B cell (primary cell): ENCODE data around the gene VILL. TPM values are rescaled to one million over a fixed set of nuclear protein-coding genes. Genes with fewer than 3 reads are reported as not detected.
A peak's percentile ranks its signal among the peaks of the same experiment; 100 is the strongest.

Source experiments
- ATAC-seq: fragments of 200-7000 bp; cut with Tn5 transposase; one replicate; pipeline ENCODE4 v1.10.0; 2021; ENCODE audit warnings: low read depth, mild to moderate bottlenecking, moderate number of reproducible peaks, moderate library complexity
- CTCF ChIA-PET: fragments of 350-600 bp; sonication (Branson Sonifier 250); formaldehyde crosslinking; loops from one replicate; lab custom pipeline; 2021; ENCODE audit warnings: antibody characterized with exemption, inconsistent platforms; lab: Charles Lee
- POLR2A ChIA-PET: fragments of 350-600 bp; sonication (Branson Sonifier 250); formaldehyde crosslinking; loops from one replicate; lab custom pipeline; 2021; ENCODE audit warnings: antibody characterized with exemption; lab: Charles Lee
- DNase-seq: peaks from one replicate; pipeline ENCODE4 v3.0.0; 2013
- H2AFZ ChIP-seq: 2 replicates; pipeline ENCODE4 v1.6.1; 2012; ENCODE audit warnings: mild to moderate bottlenecking, low read depth, low read length; ENCODE audit not compliant: insufficient read depth, poor library complexity, severe bottlenecking
- H3K27ac ChIP-seq, 2 donors: 1 replicate in 1 of 2; 2 replicates in 1 of 2; pipeline ENCODE4 v1.5.1; 2012 to 2013; ENCODE audit warnings: low read length in 2 of 2, mild to moderate bottlenecking in 2 of 2, moderate library complexity in 1 of 2
- H3K27me3 ChIP-seq, 4 experiments: fragments of 200-600 bp in 1 of 4; sonication (generic) in 1 of 4; replicated peaks in 1 of 4; 1 replicate in 2 of 4; 2 replicates in 2 of 4; pipeline versions ENCODE4 v1.6.1 to v1.7.0; 2013 to 2016; ENCODE audit warnings: low read length in 3 of 4, mild to moderate bottlenecking in 2 of 4, mixed read lengths in 1 of 4, moderate library complexity in 1 of 4; ENCODE audit not compliant: insufficient read depth in 4 of 4, control insufficient read depth in 3 of 4; ENCODE audit errors: control extremely low read depth in 1 of 4
- H3K36me3 ChIP-seq, 2 experiments: replicated peaks in 1 of 2; 1 replicate in 1 of 2; 2 replicates in 1 of 2; pipeline versions ENCODE4 v1.6.1 to v1.7.1; 2013; ENCODE audit warnings: low read length in 1 of 2; ENCODE audit not compliant: insufficient read depth in 2 of 2, control insufficient read depth in 1 of 2; ENCODE audit errors: control extremely low read depth in 1 of 2, extremely low read depth in 1 of 2
- H3K4me1 ChIP-seq, 2 donors: fragments of 200-600 bp in 1 of 2; sonication (generic) in 1 of 2; 1 replicate in 1 of 2; 2 replicates in 1 of 2; pipeline versions ENCODE4 v1.5.1 to v1.6.1; 2013 to 2017; ENCODE audit warnings: low read length in 2 of 2; ENCODE audit not compliant: control insufficient read depth in 2 of 2, insufficient read depth in 2 of 2
- H3K4me2 ChIP-seq: replicated peaks from 2 replicates; pipeline ENCODE3; 2012; ENCODE audit warnings: mild to moderate bottlenecking, low read depth, low read length; ENCODE audit not compliant: poor library complexity, severe bottlenecking
- H3K4me3 ChIP-seq, 5 experiments: fragments of 200-600 bp in 1 of 5; sonication (generic) in 1 of 5; 1 replicate in 3 of 5; 2 replicates in 2 of 5; pipeline versions ENCODE4 v1.5.1 to v1.7.0; 2011 to 2016; ENCODE audit warnings: low read length in 4 of 5, mild to moderate bottlenecking in 4 of 5, low read depth in 2 of 5, control low read depth in 1 of 5, moderate library complexity in 1 of 5; ENCODE audit not compliant: insufficient read depth in 1 of 5; ENCODE audit errors: control extremely low read depth in 1 of 5, extremely low read depth in 1 of 5
- H3K79me2 ChIP-seq: fragments of 200-600 bp; sonication (generic); one replicate; pipeline ENCODE4 v1.6.0; 2016; ENCODE audit warnings: low read length; ENCODE audit not compliant: control insufficient read depth, insufficient read depth
- H3K9ac ChIP-seq: fragments of 200-600 bp; sonication (generic); 2 replicates; pipeline ENCODE4 v1.6.1; 2017; ENCODE audit warnings: mild to moderate bottlenecking, low read length, moderate library complexity
- H3K9me3 ChIP-seq, 3 donors: one replicate each; pipeline versions ENCODE4 v1.6.1 to v1.7.1; 2013; ENCODE audit warnings: low read length in 2 of 3; ENCODE audit not compliant: control insufficient read depth in 2 of 3, insufficient read depth in 1 of 3; ENCODE audit errors: control extremely low read depth in 1 of 3
- H4K20me1 ChIP-seq: 2 replicates; pipeline ENCODE4 v1.6.0; 2012; ENCODE audit warnings: mild to moderate bottlenecking, low read length; ENCODE audit not compliant: insufficient read depth, control insufficient read depth, poor library complexity, severe bottlenecking
- H3K27ac Mint-ChIP-seq: one replicate; pipeline ENCODE4 v1.8.0; 2021; ENCODE audit warnings: mixed read lengths
- H3K27me3 Mint-ChIP-seq: one replicate; pipeline ENCODE4 v1.8.0; 2021; ENCODE audit warnings: mixed read lengths
- H3K4me1 Mint-ChIP-seq: one replicate; pipeline ENCODE4 v1.8.0; 2021; ENCODE audit warnings: mixed read lengths
- H3K4me3 Mint-ChIP-seq: one replicate; pipeline ENCODE4 v1.8.0; 2021; ENCODE audit warnings: mixed read lengths
- H3K9me3 Mint-ChIP-seq: one replicate; pipeline ENCODE4 v1.8.0; 2022; ENCODE audit warnings: mixed read lengths; ENCODE audit not compliant: insufficient read depth
- CTCF ChIP-seq: fragments of 200-600 bp; IDR thresholded peaks from one replicate; pipeline ENCODE4 v1.8.0; 2022; ENCODE audit warnings: antibody characterized with exemption, mild to moderate bottlenecking
- EZH2 ChIP-seq: IDR thresholded peaks from 2 replicates; pipeline ENCODE4 v1.6.1; 2012; ENCODE audit warnings: borderline replicate concordance, low read depth, mild to moderate bottlenecking, moderate library complexity, low read length; ENCODE audit not compliant: insufficient read depth, poor library complexity, severe bottlenecking
- WGBS: methylation state at CpG from one replicate; pipeline ENCODE4 v1.1.5; 2013; ENCODE audit warnings: missing lambda C conversion rate; ENCODE audit not compliant: insufficient coverage; 5-methylcytosine and 5-hydroxymethylcytosine counted together
- intact Hi-C: fragments of 100-400 bp; cut with micrococcal nuclease; formaldehyde crosslinking; loops from one replicate; pipeline ENCODE4 v1.10.0; 2022
- polyA plus RNA-seq: library from polyadenylated mRNA; depleted of rRNA; stranded (reverse); fragments of >200 nt; gene quantifications from 2 replicates; pipeline ENCODE4 v1.2.3, GENCODE V29; 2012
- total RNA-seq, 2 donors: library from RNA; stranded (reverse); fragments of 120-200 nt in 1 of 2; gene quantifications; 1 replicate in 1 of 2; 2 replicates in 1 of 2; pipeline versions ENCODE4 v1.2.3 to v1.2.4, GENCODE V29; 2013 to 2022

The VILL gene
- total and polyA plus RNA-seq, 2 donors (not counting 1 experiment from before 2014, with no cell fraction given) = 35.2 to 46.4 TPM

GRCh38 chr3:37992271-37993066, 1.9 kb downstream of the VILL start:
- POLR2A ChIA-PET = no interaction called here
- ATAC-seq (no peak), DNase-seq (peak; percentile 6)
- Mint-ChIP-seq H3K27me3 (no peaks in the 10 kb centered on the region), H3K27ac (peak overlapping the region; percentile 32), H3K4me3 (peak overlapping the region; percentile 99), H3K4me1 (peaks cover 34% of the 10 kb centered on the region), H3K9me3 (no peaks in the 10 kb centered on the region)
- intact Hi-C loops = loop anchor here (2.0 kb wide), 1 partner anchor 504 kb away; the partner anchor contains the start of gene EXOG
- no peak overlapping the region for H3K4me3 ChIP-seq
- H3K36me3 ChIP-seq = peaks cover 0 to 7% of the 10 kb centered on the region in 2 experiments
- H4K20me1 ChIP-seq = no peaks in the 10 kb centered on the region
- H3K4me2 ChIP-seq = no peak overlapping the region
- peaks cover 12% of the 10 kb centered on the region for H3K79me2 ChIP-seq
- peaks cover 0 to 5% (median 0%) of the 10 kb centered on the region in 3 donors for H3K9me3 ChIP-seq
- no peak overlapping the region for H3K9ac ChIP-seq
- H3K27me3 ChIP-seq = no peaks in the 10 kb centered on the region
- H3K4me1 ChIP-seq = peaks cover 20 to 27% of the 10 kb centered on the region in 2 donors
- H2AFZ ChIP-seq = peak overlapping the region; percentile 90
- 93% methylated on average over 6 of the region's 9 CpGs for WGBS
- no peak overlapping the region for H3K27ac ChIP-seq
- CTCF ChIA-PET = interaction anchor here (0.9 kb wide), 1 partner anchor 9 kb away, joined by 4 read pairs; no protein-coding TSS in a partner anchor
- TF ChIP-seq EZH2 (no peak), CTCF (no peak)

- H3K36me3 ChIP-seq = peaks cover 0 to 10% of the 10 kb centered on the region in 2 experiments
- peaks cover 21 to 31% of the 10 kb centered on the region in 2 donors for H3K4me1 ChIP-seq
- H2AFZ ChIP-seq = peak overlapping the region; percentile 90
- peaks cover 0 to 5% (median 0%) of the 10 kb centered on the region in 3 donors for H3K9me3 ChIP-seq
- no peaks in the 10 kb centered on the region for H3K27me3 ChIP-seq
- H4K20me1 ChIP-seq = no peaks in the 10 kb centered on the region
- ATAC-seq (no peak), DNase-seq (peak; percentile 14)
- H3K4me1 Mint-ChIP-seq = peaks cover 36% of the 10 kb centered on the region
- peaks cover 12% of the 10 kb centered on the region for H3K79me2 ChIP-seq
- no peak overlapping the region for H3K4me3 ChIP-seq
- H3K27ac Mint-ChIP-seq = peak overlapping the region; percentile 32
- H3K9me3 Mint-ChIP-seq = no peaks in the 10 kb centered on the region
- H3K4me2 ChIP-seq = no peak overlapping the region
- H3K27ac ChIP-seq = no peak overlapping the region
- intact Hi-C loops = loop anchor here (2.0 kb wide), 1 partner anchor 504 kb away; the partner anchor contains the start of gene EXOG
- TF ChIP-seq CTCF = no peak
- no peak for TF ChIP-seq EZH2
- 94% methylated on average over 6 of the region's 8 CpGs for WGBS
- H3K27me3 Mint-ChIP-seq = no peaks in the 10 kb centered on the region
- ChIA-PET CTCF (interaction anchor here (0.9 kb wide), 1 partner anchor 8 kb away, joined by 4 read pairs; no protein-coding TSS in a partner anchor), POLR2A (no interaction called here)
- no peak overlapping the region for H3K9ac ChIP-seq
- H3K4me3 Mint-ChIP-seq = peak overlapping the region; percentile 99
Observed at GRCh38 chr3:37993067-37993455, 2.5 kb downstream of the VILL start.
